ENCODE data around the gene SASH1. TPM values are rescaled to one million over a fixed set of nuclear protein-coding genes. Genes with fewer than 3 reads are reported as not detected.

The SASH1 gene
- total and polyA plus RNA-seq, 2 of the 8 experiments (the other 6 are each of a cell fraction or from before 2014, with no cell fraction given) = 6.0 to 20.2 TPM

DNA sequence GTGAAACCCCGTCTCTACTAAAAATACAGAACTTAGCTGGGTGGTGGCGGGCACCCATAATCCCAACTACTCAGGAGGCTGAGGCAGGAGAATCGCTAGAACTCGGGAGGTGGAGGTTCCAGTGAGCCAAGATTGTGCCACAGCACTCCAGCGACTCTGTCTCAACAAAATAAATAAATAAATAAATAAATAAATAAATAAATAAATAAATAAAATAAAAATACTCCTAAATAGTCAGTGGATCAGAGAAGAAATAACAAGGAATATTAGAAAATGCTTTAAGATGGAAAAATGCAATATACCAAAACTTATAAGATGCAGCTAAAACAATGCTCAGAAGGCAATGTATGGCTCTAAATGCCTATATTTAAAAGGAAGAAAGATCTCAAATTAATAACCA is 39.0 kb upstream of the SASH1 start:
- Histone ChIP-seq H3K36me3 (ENCODE audit: control insufficient read depth in 2 of 4, insufficient read depth in 4 of 4, low read length in 3 of 4) (no peaks in the 10 kb centered on the region), H3K56ac (replicated peaks; ENCODE audit: insufficient read length, low read depth, low read length) (no peak overlapping the region), H2AFZ (ENCODE audit: low read length) (no peak overlapping the region), H4K20me1 (replicated peaks in 1 of 2; ENCODE audit: control insufficient read depth in 1 of 2, insufficient read depth in 2 of 2, low read length in 2 of 2) (no peaks in the 10 kb centered on the region), H3K27ac (ENCODE audit: low read depth, low read length) (no peak overlapping the region), H2BK15ac (ENCODE audit: low read length) (no peak overlapping the region), H2BK20ac (ENCODE audit: low read length) (no peak overlapping the region), H3K14ac (ENCODE audit: insufficient read length) (no peak overlapping the region), H3K9me3 (ENCODE audit: insufficient read depth in 2 of 2, low read depth in 1 of 2, low read length in 1 of 2) (no peaks in the 10 kb centered on the region), H4K5ac (ENCODE audit: insufficient read length, low read depth, low read length) (no peak overlapping the region), H3K4ac (replicated peaks; ENCODE audit: insufficient read length, low read depth, low read length) (no peak overlapping the region), H4K8ac (ENCODE audit: extremely low read depth, insufficient read depth, low read length) (no peak overlapping the region), H3K23ac (ENCODE audit: insufficient read length) (no peak overlapping the region), H2BK5ac (ENCODE audit: low read depth, low read length) (no peak overlapping the region), H2AK5ac (ENCODE audit: low read depth, low read length) (no peak overlapping the region), H3K23me2 (ENCODE audit: low read depth, low read length) (no peaks in the 10 kb centered on the region), H3K79me1 (ENCODE audit: low read depth, low read length) (no peaks in the 10 kb centered on the region), H3K4me1 (replicated peaks in 1 of 4; ENCODE audit: control insufficient read depth in 3 of 4, insufficient read depth in 4 of 4, low read length in 3 of 4) (peaks cover 0 to 2% (median 0%) of the 10 kb centered on the region in 4 experiments; a peak in 1 of 7 replicates), H4K91ac (replicated peaks; ENCODE audit: insufficient read length, low read length) (no peak overlapping the region), H2BK120ac (replicated peaks; ENCODE audit: low read depth, low read length) (no peak overlapping the region), H3K79me2 (ENCODE audit: control insufficient read depth in 1 of 2, insufficient read depth in 2 of 2, low read length in 2 of 2) (no peaks in the 10 kb centered on the region), H3K18ac (ENCODE audit: extremely low read depth, low read length) (no peak overlapping the region), H2BK12ac (ENCODE audit: low read depth, low read length) (no peak overlapping the region), H3K9ac (replicated peaks in 1 of 4; ENCODE audit: extremely low read depth in 1 of 4, low read depth in 3 of 4, low read length in 3 of 4) (no peak overlapping the region), H3K4me3 (ENCODE audit: extremely low read depth in 1 of 4, insufficient read depth in 2 of 4, low read depth in 3 of 4, low read length in 4 of 4) (no peak overlapping the region), H3K4me2 (ENCODE audit: insufficient read depth in 1 of 2, low read depth in 2 of 2, low read length in 2 of 2) (no peak overlapping the region), H3K27me3 (replicated peaks in 1 of 4; ENCODE audit: control insufficient read depth in 3 of 4, extremely low read depth in 1 of 4, insufficient read depth in 3 of 4, low read length in 3 of 4) (no peaks in the 10 kb centered on the region)
- TF ChIP-seq RNF2 (IDR thresholded peaks at IDR 0.05; ENCODE audit: borderline replicate concordance, low read depth, low read length, missing control alignments, poor library complexity, severe bottlenecking) (no peak), PHF8 (conservative IDR thresholded peaks at IDR 0.05; ENCODE audit: low read depth, low read length) (no peak), EP300 (IDR thresholded peaks at IDR 0.05; ENCODE audit: borderline replicate concordance in 1 of 2, low read depth in 2 of 2, low read length in 2 of 2) (no peak), RBBP5 (IDR thresholded peaks at IDR 0.05; ENCODE audit: borderline replicate concordance, low read depth, low read length) (no peak), KDM5A (IDR thresholded peaks at IDR 0.05; ENCODE audit: low read length) (no peak), JUN (IDR thresholded peaks at IDR 0.05; ENCODE audit: low read depth, low read length) (no peak)
- TF ChIP-seq, protein P1, sequence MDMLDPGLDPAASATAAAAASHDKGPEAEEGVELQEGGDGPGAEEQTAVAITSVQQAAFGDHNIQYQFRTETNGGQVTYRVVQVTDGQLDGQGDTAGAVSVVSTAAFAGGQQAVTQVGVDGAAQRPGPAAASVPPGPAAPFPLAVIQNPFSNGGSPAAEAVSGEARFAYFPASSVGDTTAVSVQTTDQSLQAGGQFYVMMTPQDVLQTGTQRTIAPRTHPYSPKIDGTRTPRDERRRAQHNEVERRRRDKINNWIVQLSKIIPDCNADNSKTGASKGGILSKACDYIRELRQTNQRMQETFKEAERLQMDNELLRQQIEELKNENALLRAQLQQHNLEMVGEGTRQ (IDR thresholded peaks at IDR 0.05; ENCODE audit: low read length) = no peak
- POLR2A ChIA-PET (ENCODE audit: partially characterized antibody) = interaction anchor here (1.5 kb wide), 1 partner anchor 10 kb away, joined by 3 read pairs; no protein-coding TSS in a partner anchor
- 88% methylated on average over 5 of the region's 5 CpGs; no CpG with 5 or more reads in 1 of the 2 experiments for WGBS, 2 experiments (ENCODE audit: extremely low coverage in 1 of 2, insufficient coverage in 1 of 2, insufficient read length in 1 of 2, insufficient replicate concordance in 2 of 2, low coverage in 1 of 2, low lambda C conversion rate in 2 of 2, missing lambda C conversion rate in 1 of 2)
- DNase-seq (ENCODE audit: low read depth in 1 of 2, low spot score in 2 of 2) = no peak
- CTCF ChIA-PET (ENCODE audit: partially characterized antibody) = no interaction called here
- no peak for FAIRE-seq

Measured in H1 (cell line).